ENCODE results near the gene GIT1. TPM values are rescaled to one million over a fixed set of nuclear protein-coding genes. Genes with fewer than 3 reads are reported as not detected.

Gene GIT1
- total and polyA plus RNA-seq, 9 of the 15 experiments (the other 6 are each of a cell fraction or from before 2014, with no cell fraction given) = 0.35 to 35.3 (median 17.1) TPM

GRCh38 chr17:29592850-29593551, 3.6 kb upstream of the GIT1 start, which contains the start of gene ANKRD13B (continued):
- TF ChIP-seq RREB1 (CRISPR knock-in tag; IDR thresholded peaks at IDR 0.05) = 0 out of 2 replicates have a peak, but pooled peaks have one; percentile 24
- peak in 1 of 2 experiments; percentile 45 for TF ChIP-seq E2F6 (IDR thresholded peaks at IDR 0.05; ENCODE audit: borderline replicate concordance in 1 of 2, extremely low read depth in 1 of 2, insufficient read depth in 1 of 2, insufficient read length in 1 of 2, low read depth in 1 of 2, low read length in 1 of 2, poor library complexity in 1 of 2, severe bottlenecking in 1 of 2)
- no peak for TF ChIP-seq KDM4B (IDR thresholded peaks at IDR 0.05; ENCODE audit: borderline replicate concordance in 2 of 2, low read depth in 1 of 2)
- TF ChIP-seq TSC22D4 (tag; IDR thresholded peaks at IDR 0.05) = no peak
- TF ChIP-seq TSHZ1 (CRISPR knock-in tag; IDR thresholded peaks at IDR 0.05) = no peak
- no peak for TF ChIP-seq DDX20 (tag; IDR thresholded peaks at IDR 0.05; ENCODE audit: low read depth)
- no peak for TF ChIP-seq CREB5 (CRISPR knock-in tag; IDR thresholded peaks at IDR 0.05)
- no peak for TF ChIP-seq RBM25 (IDR thresholded peaks at IDR 0.05; ENCODE audit: low read depth, low read length, severe bottlenecking)
- peak; percentile 60; the same call in 1 of the 2 replicates for TF ChIP-seq GATAD2B (IDR thresholded peaks at IDR 0.05; ENCODE audit: borderline replicate concordance)
- TF ChIP-seq HEY1 (CRISPR knock-in tag; IDR thresholded peaks at IDR 0.05; ENCODE audit: borderline replicate concordance) = no peak
- TF ChIP-seq ZBTB7A (IDR thresholded peaks at IDR 0.05; ENCODE audit: borderline replicate concordance, control insufficient read depth, low read depth, low read length) = peak; percentile 35; the same call in 1 of the 2 replicates
- TF ChIP-seq ZNF586 (CRISPR knock-in tag; conservative IDR thresholded peaks at IDR 0.05) = no peak
- TF ChIP-seq ZNF175 (CRISPR knock-in tag; IDR thresholded peaks at IDR 0.05; ENCODE audit: low read depth) = no peak

All from K562 (cell line).